ENCODE measurements around the gene BAD.
A peak's percentile ranks its signal among the peaks of the same experiment; 100 is the strongest.

Gene BAD

DNA sequence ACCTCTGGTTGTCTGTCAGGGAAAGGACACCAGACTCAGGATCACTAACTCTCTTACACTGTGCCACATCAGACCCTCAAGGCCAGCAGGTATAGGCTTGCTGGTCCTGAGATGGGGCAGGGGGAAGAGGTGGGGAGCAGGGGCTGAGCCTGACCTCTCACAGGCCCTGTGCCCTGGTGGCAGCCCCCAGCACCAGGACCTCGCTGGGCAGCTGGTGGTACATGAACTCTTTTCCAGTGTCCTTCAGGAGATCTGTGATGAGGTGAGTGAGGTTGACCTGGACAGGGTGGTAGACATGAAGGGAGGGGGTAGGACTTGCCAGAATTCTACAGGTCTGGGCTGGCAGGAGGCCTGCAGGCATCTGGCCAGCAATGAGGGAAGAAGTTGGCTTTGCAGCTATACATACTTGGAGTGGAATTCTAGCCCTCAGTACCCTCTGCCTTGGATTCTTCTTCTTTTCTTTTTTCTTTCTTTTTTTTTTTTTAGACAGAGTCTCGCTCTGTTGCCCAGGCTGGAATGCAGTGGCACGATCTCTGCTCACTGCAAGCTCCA is 57.0 kb downstream of the BAD start:
- DNase-seq, result no peak

DNA sequence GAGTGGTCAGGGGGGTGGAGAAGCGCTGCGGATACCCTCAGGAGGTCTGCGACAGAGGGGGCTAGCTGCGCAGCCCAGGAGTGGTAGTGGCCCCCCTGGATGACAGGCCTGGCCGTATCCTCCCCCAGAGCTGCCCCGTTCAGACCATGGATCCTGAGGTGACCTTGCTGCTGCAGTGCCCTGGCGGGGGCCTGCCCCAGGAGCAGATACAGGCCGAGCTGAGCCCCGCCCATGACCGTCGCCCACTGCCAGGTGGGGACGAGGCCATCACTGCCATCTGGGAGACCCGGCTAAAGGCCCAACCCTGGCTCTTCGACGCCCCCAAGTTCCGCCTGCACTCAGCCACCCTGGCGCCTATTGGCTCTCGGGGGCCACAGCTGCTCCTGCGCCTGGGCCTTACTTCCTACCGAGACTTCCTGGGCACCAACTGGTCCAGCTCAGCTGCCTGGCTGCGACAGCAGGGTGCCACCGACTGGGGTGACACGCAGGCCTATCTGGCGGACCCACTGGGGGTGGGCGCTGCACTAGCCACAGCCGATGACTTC is 57.9 kb downstream of the BAD start:
- DNase-seq, result no peak

DNA sequence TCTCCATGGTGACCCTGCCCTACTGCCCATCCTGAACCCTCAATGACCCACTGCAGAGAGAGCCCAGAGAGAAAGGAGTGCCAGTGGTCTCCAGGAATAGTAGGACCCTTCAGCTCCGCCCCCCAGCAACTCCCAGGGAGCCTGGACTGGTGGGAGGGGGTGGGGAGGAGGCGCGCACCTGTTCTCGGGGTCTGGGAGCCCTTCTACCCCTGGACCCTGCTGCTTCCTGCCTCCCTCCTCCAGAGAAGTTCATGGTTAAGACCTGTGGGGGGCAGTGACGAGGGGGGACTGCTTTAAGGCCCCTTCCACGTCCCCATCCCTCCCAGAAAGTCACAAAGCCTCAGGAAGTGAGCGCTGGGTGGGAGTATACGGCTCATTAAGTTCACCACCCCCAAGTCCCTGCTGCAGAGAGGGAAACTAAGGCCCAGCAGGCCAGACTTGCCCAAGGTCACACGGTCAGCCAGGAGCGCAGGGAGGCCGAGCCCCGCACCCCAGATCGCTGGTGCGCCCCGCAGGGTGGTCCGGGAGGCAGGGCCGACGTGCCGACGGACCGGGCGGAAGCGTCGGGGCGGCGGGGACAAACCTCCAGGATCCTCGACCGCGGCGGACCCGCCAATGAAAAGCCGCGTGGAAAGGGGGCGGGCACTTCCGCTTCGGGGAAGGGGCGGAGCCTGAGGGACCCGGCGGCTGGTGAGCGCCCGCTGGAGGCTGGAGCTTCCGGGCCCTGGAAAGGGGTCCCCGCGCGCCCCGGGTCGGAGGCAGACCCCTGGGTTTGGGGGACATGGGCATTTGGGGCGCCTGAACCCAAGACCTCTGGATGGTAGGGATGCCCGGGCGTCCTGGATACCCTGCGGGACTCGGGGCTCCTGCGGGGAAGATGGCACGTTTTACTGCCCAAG is 58.6 kb downstream of the BAD start, which contains the start of the genes NUDT22 and TRPT1:
Gene NUDT22 (plus strand): TSS at position 667 of the 899 bp plus-strand sequence. CDS start 379 bp downstream, outside the sequence.
Gene TRPT1 (minus strand): TSS at position 579 of the 899 bp plus-strand sequence. CDS start 326 bp downstream, at position 253.
- DNase-seq, result peak; percentile 74 to 84

DNA sequence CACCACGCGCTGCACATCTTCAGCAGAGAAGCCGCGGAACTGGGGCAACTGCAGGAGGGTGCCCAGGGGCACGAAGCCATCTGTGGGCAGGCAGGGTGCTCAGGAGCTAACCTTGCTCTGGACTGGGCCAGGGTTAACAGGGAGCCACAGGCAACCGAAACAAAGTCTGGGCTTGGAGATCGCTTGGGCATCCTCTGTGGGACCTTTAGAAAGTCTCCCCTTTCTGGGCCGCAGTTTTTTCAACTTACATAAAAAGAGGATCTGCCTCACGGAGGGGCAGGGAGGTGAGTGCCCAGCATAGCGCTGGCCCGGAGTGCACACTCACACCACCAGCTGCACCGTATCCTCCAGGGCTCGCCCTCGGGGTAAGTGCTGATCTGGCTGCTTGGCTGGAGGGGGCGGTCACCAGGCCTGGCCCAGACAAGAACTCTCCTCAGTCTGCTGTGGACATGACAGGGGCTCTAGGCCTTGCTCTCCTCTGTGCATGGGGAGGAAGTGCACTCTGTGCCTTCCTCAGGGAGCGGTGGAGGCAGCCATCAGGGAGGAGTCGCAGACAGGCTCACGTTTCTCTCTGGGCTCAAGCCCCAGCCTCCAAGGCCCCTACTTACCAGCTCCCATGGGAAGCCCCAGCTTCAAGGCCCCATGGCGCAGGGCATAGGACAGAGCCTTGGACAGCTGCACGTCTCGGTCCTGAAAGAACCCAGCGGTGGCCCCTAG is 59.4 kb downstream of the BAD start:
- no peak for DNase-seq

DNA sequence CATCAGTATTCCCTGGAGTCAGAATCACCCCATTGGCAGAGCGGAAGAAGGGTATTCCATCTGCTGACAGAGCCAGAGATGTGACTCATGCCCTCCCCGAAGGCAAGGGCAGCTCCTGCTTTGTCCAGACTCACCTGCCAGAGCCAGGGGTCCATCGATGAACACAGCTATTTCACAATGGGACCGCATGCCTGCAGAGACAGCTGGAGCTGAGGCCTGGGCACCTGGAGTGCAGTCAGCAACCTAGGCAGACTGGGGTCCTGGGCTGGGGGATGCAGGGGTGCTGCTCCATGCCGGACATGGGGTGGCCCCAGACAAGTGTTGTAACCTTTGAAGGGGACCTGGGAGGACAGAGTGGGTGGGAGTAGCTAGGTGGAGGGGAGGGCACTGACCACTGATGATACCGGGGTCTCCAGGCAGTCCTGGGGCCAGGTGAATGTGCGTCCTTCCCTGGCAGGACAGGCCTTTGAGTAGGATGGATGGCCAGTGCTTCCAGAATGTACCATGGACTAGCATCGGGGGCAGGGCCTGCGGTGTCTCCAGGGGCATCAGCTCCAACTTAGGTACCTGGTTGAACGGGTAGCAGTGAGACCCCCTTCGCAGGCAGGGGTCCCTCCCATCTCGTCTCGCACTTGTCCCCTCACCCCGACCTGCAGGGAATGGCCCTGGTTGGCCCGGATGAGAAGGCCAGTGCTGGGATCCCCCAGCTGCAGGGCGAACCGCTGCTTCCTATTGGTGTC is 60.1 kb downstream of the BAD start:
- no peak for DNase-seq

DNA sequence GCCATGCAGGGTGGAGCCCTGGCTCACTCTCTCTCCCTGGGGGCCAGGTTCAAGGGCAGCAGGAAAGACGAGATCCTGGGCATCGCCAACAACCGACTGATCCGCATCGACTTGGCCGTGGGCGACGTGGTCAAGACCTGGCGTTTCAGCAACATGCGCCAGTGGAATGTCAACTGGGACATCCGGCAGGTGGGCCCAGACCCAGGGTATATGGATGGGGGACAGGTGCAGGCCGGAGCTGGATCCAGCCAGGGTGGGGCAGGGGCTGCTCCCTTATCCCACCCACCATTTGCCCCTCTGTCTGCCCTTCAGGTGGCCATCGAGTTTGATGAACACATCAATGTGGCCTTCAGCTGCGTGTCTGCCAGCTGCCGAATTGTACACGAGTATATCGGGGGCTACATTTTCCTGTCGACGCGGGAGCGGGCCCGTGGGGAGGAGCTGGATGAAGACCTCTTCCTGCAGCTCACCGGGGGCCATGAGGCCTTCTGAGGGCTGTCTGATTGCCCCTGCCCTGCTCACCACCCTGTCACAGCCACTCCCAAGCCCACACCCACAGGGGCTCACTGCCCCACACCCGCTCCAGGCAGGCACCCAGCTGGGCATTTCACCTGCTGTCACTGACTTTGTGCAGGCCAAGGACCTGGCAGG is 61.3 kb downstream of the BAD start:
- DNase-seq, result no peak

DNA sequence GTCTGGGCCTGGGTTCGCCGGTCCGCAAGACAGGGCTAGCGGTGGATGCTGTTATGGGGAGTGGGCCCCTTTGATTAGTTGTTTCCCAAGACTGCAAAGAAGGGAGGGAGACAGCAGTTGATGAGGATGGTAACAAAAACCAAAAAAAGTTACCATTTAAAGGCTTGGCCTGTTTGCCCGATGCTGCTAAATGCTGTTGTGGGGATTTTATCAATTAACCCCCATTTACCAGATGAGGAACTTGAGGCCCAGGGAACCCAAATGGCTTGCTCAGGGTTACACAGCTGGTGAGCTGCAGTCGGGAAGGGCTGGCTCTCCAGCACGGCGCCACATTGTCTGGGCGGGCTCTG is 61.8 kb downstream of the BAD start:
- DNase-seq, result no peak

DNA sequence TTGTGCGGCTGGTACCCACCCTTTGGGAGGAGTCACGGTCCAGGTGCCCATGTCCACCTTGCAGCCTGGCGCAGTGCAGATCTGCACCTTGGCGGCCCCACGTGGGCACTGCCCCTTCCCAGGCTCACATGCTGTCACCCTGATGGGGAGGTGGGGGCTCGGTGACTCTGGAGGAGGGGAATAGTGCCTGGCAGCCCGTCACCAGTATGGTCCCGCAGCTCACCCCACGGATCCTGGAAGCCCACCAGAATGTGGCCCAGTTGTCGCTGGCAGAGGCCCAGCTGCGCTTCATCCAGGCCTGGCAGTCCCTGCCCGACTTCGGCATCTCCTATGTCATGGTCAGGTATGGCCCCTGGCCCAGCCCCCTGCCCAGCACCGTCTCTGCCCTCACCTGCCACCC is 63.7 kb downstream of the BAD start:
- DNase-seq, result no peak

DNA sequence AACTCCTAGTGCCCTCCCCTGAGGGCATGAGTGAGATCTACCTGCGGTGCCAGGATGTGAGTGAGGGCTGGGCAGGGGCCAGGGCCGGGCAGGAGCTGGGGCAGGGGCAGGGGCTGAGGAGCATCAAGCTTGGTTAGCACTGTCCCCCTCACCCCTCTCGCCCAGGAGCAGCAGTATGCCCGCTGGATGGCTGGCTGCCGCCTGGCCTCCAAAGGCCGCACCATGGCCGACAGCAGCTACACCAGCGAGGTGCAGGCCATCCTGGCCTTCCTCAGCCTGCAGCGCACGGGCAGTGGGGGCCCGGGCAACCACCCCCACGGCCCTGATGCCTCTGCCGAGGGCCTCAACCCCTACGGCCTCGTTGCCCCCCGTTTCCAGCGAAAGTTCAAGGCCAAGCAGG is 64.2 kb downstream of the BAD start:
- DNase-seq, result no peak

Measured in hippocampal formation (tissue), 2 donors.